Activated naive CD4-positive, alpha-beta T cell treated with Interleukin-2 at 50 U/mL for 16 hours (primary cell): ENCODE data around the gene NR0B2.

Experiments used
- DNase-seq: peaks from one replicate; pipeline ENCODE4 v3.0.0-alpha.2; 2020

The NR0B2 gene

GRCh38 chr1:26932531-26932930 lies 18.8 kb upstream of the NR0B2 start:
- DNase-seq = no peak

DNA sequence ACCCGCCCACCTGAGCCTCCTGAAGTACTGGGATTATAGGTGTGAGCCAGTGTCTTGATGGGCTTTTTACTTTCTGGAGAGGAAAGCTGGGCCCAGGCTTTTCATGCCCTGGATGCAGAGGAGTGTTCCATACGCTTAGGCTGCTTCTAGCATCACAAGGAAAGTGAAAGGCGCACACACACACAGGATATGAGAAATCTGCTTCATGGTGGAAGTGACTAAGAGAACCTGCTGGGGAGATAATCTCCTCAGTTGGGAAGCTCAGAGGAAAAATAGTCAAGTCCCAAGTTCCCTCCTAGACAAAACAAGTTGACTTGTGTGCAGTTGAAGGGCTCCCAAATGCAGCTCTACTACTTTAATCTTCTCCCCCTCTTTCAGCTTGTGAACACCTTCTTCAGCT lies 9.9 kb upstream of the NR0B2 start:
- DNase-seq = no peak

- DNase-seq = no peak
Observed at GRCh38 chr1:26922901-26923300, 9.1 kb upstream of the NR0B2 start.

DNA sequence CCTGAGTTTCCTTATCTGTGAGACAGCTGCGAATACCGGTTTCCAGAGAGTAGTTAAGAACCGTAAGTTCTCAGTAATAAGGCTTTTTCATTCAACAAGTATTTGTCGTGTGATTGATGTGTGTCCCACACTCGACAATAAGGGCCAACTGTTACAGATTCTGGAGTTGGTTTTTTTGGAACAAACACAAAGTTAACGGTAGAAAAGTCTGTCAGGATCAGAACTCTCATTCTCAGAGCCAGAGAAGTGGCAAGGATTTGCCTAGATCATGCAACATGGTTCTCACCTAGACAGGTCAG lies 8.6 kb upstream of the NR0B2 start:
- no peak for DNase-seq

GRCh38 chr1:26921540-26922430 lies 8.0 kb upstream of the NR0B2 start, which contains the start of gene NUDC:
TSS of gene NUDC (plus strand) at chr1:26921743. CDS start at chr1:26921849, 106 bp downstream.
- DNase-seq = peak; percentile 96

DNA sequence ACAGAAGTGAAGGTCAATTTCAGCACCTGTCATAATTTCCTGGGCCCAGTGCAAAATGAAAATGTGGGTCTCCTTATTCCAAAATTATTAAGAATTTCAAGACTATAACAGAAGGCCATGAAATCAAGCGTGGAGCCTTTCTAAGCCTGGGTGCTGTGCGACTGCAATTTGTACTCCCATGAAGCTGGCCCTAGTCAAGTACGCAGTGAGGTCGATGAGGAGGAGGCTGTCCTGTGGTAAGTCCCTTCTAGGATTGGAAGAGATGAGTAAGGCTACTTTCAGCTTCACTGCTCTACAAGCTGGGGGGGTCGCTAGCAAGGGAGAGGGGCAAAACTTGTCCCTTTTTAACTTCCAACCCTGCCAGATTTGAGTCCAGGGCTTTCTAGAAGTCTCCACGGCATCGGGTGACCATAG lies 7.4 kb upstream of the NR0B2 start:
- DNase-seq = no peak

GRCh38 chr1:26915204-26915842 lies 1.5 kb upstream of the NR0B2 start:
- DNase-seq = no peak

DNA sequence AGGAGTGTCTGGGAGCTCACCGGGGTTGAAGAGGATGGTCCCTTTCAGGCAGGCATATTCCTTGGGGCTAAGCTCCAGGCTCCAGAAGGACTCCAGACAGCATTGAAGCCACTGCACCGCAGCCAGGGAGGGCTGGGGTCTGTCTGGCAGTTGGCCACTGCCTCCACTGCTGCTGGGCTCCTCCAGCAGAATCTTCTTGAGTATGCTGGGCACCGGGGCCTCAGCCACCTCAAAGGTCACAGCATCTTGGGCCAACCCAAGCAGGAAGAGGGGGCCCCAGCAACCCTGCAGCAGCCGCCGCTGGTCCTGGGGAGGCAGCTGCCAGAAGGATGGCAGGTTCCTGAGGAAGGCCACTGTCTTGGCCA lies 404 bp downstream of the NR0B2 start:
- no peak for DNase-seq

GRCh38 chr1:26912147-26912490 lies 1.7 kb downstream of the NR0B2 start:
- no peak for DNase-seq

GRCh38 chr1:26911399-26912146 lies 2.2 kb downstream of the NR0B2 start:
- DNase-seq = no peak

- no peak for DNase-seq
Observed at GRCh38 chr1:26910343-26911160, 3.2 kb downstream of the NR0B2 start.

GRCh38 chr1:26909951-26910342 lies 3.8 kb downstream of the NR0B2 start:
- no peak for DNase-seq

- no peak for DNase-seq
Observed at GRCh38 chr1:26907071-26907917, 6.5 kb downstream of the NR0B2 start.

DNA sequence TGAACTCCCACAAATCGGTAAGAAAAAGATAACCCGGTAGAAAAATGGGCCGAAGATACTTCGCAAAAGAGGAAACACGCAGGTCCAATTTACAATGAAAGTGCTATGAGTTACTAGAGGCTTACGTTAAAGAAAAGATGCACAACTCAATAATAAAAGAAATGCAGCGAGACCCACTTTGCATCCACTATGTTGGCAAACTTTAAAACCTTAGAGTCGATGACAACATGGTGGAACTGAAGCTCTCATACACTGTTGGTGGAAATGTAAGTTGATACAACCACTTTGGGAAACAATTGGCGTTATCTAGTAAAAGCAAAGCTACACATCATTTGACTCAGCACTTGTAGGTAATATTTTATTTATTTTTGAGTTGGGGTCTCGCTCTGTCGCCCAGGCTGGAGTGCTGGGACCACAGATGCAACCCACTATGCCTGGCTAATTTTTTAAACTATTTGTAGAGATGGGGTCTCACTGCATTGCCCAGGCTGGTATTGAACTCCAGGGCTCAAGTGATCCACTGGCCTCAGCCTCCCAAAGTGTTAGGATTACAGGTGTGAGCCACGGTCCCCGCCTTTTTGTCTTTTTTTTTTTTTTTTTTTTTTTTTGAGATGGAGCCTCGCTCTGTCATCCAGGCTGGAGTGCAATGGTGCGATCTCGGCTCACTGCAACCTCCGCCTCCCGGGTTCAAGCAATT lies 12.8 kb downstream of the NR0B2 start:
- no peak for DNase-seq

DNA sequence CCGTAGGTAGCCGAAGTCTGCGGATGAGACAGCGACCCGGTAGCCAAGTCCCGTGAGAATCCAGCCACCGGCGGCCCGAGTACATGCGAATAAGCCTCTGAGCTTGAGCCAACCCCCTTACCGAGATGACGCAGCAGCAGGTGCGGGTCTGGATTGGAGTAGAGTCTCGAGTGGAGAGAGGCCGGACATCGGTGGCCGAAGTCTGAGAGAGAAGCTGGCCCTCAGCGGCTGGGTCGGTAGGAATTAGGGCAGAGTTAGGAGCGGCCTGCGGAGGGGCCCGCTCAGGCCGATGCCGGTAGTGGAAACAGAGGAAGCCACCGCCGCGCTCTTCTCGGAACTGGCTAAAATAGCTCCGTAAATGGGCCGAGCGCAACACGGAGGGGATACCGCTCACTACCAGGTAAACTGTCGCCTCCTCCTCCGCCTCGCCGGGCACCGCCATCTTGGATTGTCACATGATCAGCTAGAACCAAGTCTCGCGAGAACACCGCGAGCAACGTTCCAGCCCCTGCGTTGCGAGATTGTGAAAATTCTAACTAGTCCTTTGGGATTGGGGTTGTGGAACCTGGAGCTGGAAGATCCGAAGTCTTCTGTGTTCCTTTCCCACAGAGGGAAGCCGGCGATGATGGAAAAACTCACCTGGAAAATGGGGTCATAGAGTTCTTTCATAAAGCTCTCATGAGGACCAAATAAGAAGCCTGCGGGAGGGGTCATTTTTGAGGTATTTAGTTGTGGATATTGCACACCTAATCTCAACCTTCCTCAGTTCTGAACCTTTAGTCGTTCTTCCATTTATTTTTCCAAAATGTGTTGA lies 13.6 kb downstream of the NR0B2 start, which contains the start of gene GPATCH3:
TSS of gene GPATCH3 (minus strand) at position 467 of the 814 bp plus-strand sequence. CDS start at position 442, 25 bp downstream.
- DNase-seq = peak; percentile 87

DNA sequence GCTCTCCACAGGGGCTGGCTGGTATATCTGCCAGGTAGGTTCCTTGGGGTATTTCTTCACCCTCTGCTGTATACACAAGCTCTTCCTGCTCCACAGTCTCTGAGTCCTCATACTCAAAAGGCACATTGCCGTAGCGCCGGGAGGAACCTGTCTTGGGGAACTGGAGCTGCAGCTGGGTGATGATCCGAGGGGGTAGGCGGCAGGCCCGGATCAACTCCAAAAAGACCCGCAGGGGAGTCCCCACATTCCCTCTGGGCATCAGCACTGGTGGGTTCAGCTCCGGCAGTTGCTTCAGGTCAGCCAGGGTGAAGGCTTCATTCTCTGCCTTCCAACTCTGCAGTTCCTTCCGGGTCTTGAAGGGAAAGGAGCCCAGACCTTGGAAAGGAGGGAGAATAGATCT lies 16.4 kb downstream of the NR0B2 start:
- no peak for DNase-seq

GRCh38 chr1:26894263-26894662 lies 19.5 kb downstream of the NR0B2 start:
- no peak for DNase-seq

GRCh38 chr1:26890467-26890796 lies 23.3 kb downstream of the NR0B2 start:
- DNase-seq = no peak

- DNase-seq = peak; percentile 83
Observed at GRCh38 chr1:26889551-26890466, 24.0 kb downstream of the NR0B2 start, which contains the start of gene GPN2. TSS of gene GPN2 (minus strand) at chr1:26890283. CDS start at chr1:26890096, 187 bp downstream.
